Thyroid gland (tissue), 4 donors: ENCODE data around the gene VWF. TPM values are rescaled to one million over a fixed set of nuclear protein-coding genes. Genes with fewer than 3 reads are reported as not detected.
A peak's percentile ranks its signal among the peaks of the same experiment; 100 is the strongest.

Source experiments
- DNase-seq, 2 donors: peaks; one replicate each; pipeline ENCODE4 v3.0.0-alpha.2; 2019
- H3K27ac ChIP-seq, 3 donors: fragments of 200-600 bp; sonication (generic); 1 replicate in 2 of 3; 2 replicates in 1 of 3; pipeline ENCODE4 v1.5.1; 2016 to 2019; ENCODE audit warnings: mild to moderate bottlenecking in 1 of 3, moderate library complexity in 1 of 3
- H3K27me3 ChIP-seq: fragments of 200-600 bp; sonication (generic); one replicate; pipeline ENCODE4 v1.5.1; 2019
- H3K36me3 ChIP-seq, 2 donors: fragments of 200-600 bp; sonication (generic); one replicate each; pipeline ENCODE4 v1.5.1; 2016 to 2019
- H3K4me1 ChIP-seq, 2 donors: fragments of 200-600 bp; sonication (generic); one replicate each; pipeline ENCODE4 v1.5.1; 2017 to 2019
- H3K4me3 ChIP-seq, 3 donors: fragments of 200-600 bp; sonication (generic); replicated peaks in 1 of 3; 1 replicate in 2 of 3; 2 replicates in 1 of 3; pipeline ENCODE4 v1.5.1; 2016; ENCODE audit warnings: mild to moderate bottlenecking in 1 of 3
- H3K9me3 ChIP-seq: fragments of 200-600 bp; sonication (generic); one replicate; pipeline ENCODE4 v1.5.1; 2017
- CTCF ChIP-seq, 6 experiments: fragments of 200-600 bp in 3 of 6; fragments of 450-650 bp in 3 of 6; sonication (generic) in 3 of 6; IDR thresholded peaks; one replicate each; pipeline ENCODE4 v1.5.1; 2016 to 2019; ENCODE audit warnings: antibody characterized with exemption in 6 of 6, mild to moderate bottlenecking in 2 of 6, inconsistent platforms in 1 of 6, moderate library complexity in 1 of 6
- POLR2A ChIP-seq, 2 donors: fragments of 450-650 bp; IDR thresholded peaks; one replicate each; pipeline ENCODE4 v1.6.1; 2017; ENCODE audit warnings: antibody characterized with exemption in 2 of 2, mild to moderate bottlenecking in 2 of 2, moderate library complexity in 1 of 2
- WGBS, 2 donors: methylation state at CpG; one replicate each; pipeline ENCODE4 v1.1.5; 2017; 5-methylcytosine and 5-hydroxymethylcytosine counted together
- intact Hi-C: fragments of 100-400 bp; cut with DNase I; formaldehyde crosslinking; loops from one replicate; pipeline ENCODE4 v1.15.1; 2023
- total RNA-seq, 4 donors: library from RNA; depleted of rRNA; stranded (reverse); fragments of >200 nt; gene quantifications; one replicate each; pipeline ENCODE4 v1.2.3, GENCODE V29; 2016

VWF gene
- total RNA-seq, result 100 to 1,000 TPM in 2 of 4 donors, 10 to 100 TPM in 2; 54.3 to 169 (median 98.5) TPM

- no peaks in the 10 kb centered on the region for H3K27me3 ChIP-seq
- no peaks in the 10 kb centered on the region for H3K9me3 ChIP-seq
- WGBS, 2 donors, result 52 to 59% methylated on average over 5 of the region's 5 CpGs
- H3K36me3 ChIP-seq, result no peaks in the 10 kb centered on the region
- peak within 1 kb of the TSS; percentile 29 to 58 (median 41) for H3K27ac ChIP-seq
- TF ChIP-seq CTCF (IDR thresholded peaks at IDR 0.05) (no peak), POLR2A (IDR thresholded peaks at IDR 0.05) (no peak)
- intact Hi-C loops, result no loop called here
- H3K4me1 ChIP-seq, result peaks cover 0 to 8% of the 10 kb centered on the region in 2 donors
- DNase-seq, result no peak
- H3K4me3 ChIP-seq, result peak within 1 kb of the TSS in 1 of 3 donors; percentile 21
Measured at GRCh38 chr12:6124411-6125309, at the start of gene VWF. Gene VWF (minus strand): TSS chr12:6124670. CDS start chr12:6123196, 1,474 bp downstream.

GRCh38 chr12:6172862-6173261 lies 48.4 kb upstream of the VWF start:
- WGBS, 2 donors, result 78 to 98% methylated on average over 4 of the region's 4 CpGs
- no peak for DNase-seq
- no peak overlapping the region for H3K27ac ChIP-seq

GRCh38 chr12:6172086-6172485 lies 47.6 kb upstream of the VWF start:
- Histone ChIP-seq H3K4me3 (no peak overlapping the region), H3K27me3 (no peaks in the 10 kb centered on the region), H3K27ac (no peak overlapping the region), H3K4me1 (peaks cover 0 to 11% of the 10 kb centered on the region in 2 donors), H3K9me3 (no peaks in the 10 kb centered on the region), H3K36me3 (no peaks in the 10 kb centered on the region)
- 92 to 93% methylated on average over 13 to 15 of the region's 15 CpGs for WGBS, 2 donors
- no peak for DNase-seq
- intact Hi-C loops, result no loop called here
- TF ChIP-seq POLR2A (IDR thresholded peaks at IDR 0.05) (no peak), CTCF (IDR thresholded peaks at IDR 0.05) (no peak)

More at GRCh38 chr12:6172862-6173261, 48.4 kb upstream of the VWF start:
- H3K4me3 ChIP-seq, result no peak overlapping the region
- no peaks in the 10 kb centered on the region for H3K27me3 ChIP-seq
- H3K9me3 ChIP-seq, result no peaks in the 10 kb centered on the region
- TF ChIP-seq CTCF (IDR thresholded peaks at IDR 0.05), result no peak
- no peak for TF ChIP-seq POLR2A (IDR thresholded peaks at IDR 0.05)
- intact Hi-C loops, result no loop called here
- peaks cover 0 to 4% of the 10 kb centered on the region in 2 donors for H3K4me1 ChIP-seq
- no peaks in the 10 kb centered on the region for H3K36me3 ChIP-seq

DNA sequence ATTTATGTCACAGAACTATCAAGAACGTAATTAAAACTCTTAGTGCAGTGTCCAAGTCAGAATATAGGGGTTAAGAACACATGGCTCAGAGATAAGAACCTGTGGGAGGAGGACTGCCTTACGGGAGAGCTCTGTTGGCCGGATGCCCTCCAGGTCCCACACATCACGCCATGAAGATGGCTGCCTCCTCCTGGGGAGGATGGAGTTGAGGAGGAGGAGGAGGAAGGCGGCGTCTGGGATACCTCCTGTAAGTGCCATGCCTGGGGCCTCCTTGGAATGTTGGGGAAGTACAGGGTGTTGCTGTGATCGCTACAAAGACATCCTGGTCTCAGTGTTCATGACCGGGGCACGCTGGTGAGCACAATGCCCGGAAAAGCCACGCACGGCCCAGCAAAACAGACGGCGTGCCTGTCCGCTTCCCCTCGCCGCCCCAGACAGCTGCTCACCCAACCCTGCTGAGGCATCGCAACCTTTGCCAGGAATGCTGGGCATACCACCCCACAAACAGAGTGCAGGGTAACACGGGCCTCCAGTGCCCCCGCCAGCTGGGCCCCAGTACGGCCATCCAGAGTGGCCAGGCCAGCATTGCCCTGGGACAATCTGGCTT lies 47.0 kb upstream of the VWF start:
- TF ChIP-seq POLR2A (IDR thresholded peaks at IDR 0.05) (no peak), CTCF (IDR thresholded peaks at IDR 0.05) (no peak)
- no peak overlapping the region for H3K27ac ChIP-seq
- H3K4me1 ChIP-seq, result peaks cover 0 to 16% of the 10 kb centered on the region in 2 donors
- intact Hi-C loops, result no loop called here
- H3K9me3 ChIP-seq, result no peaks in the 10 kb centered on the region
- no peak for DNase-seq
- 80 to 84% methylated on average over 17 to 21 of the region's 21 CpGs for WGBS, 2 donors
- no peak overlapping the region for H3K4me3 ChIP-seq
- H3K27me3 ChIP-seq, result no peaks in the 10 kb centered on the region
- H3K36me3 ChIP-seq, result no peaks in the 10 kb centered on the region
